ENCODE data around the gene GP9.

DNA sequence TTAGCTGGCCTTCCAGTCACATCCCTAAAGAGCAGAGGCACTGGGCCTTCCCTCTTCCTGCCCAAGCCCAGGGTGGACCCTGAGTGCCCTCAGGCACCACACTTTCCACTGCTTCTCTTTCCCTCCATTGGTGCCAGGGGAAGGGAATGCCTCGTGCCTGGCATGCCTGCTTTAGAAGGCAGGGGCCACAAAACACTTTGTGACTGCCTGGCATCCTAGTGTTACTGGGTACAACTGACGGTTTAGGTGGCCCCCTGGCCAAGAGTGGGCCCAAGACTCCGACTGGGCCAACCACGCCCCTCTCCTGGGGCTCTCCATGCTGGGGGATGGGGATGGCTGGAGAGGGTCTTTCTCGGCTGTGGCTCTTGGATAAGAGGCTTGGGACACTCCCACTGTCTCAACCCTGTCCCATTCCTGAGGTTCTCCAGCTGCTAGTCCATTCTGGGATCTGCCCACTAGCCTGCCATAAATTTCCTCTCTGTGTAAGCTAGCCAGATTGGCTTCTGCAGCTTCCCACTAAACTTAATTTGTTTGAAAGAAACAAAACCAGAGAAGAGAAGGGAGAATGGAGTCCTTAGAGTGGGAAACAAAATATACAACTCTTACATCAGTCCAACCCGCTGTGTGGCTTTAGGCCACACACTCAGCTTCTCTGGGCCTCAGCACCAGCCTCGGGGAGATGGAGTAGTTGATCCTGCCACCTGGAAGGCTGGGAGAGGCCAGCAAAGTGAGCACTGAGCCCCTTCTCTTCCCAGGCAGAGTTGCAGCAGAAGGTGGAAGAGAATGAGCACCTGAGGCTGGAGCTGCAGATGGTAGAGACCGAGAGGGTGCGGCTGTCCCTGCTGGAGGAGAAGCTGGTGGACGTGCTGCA is 24.1 kb upstream of the GP9 start:
- TF ChIP-seq, protein P1, sequence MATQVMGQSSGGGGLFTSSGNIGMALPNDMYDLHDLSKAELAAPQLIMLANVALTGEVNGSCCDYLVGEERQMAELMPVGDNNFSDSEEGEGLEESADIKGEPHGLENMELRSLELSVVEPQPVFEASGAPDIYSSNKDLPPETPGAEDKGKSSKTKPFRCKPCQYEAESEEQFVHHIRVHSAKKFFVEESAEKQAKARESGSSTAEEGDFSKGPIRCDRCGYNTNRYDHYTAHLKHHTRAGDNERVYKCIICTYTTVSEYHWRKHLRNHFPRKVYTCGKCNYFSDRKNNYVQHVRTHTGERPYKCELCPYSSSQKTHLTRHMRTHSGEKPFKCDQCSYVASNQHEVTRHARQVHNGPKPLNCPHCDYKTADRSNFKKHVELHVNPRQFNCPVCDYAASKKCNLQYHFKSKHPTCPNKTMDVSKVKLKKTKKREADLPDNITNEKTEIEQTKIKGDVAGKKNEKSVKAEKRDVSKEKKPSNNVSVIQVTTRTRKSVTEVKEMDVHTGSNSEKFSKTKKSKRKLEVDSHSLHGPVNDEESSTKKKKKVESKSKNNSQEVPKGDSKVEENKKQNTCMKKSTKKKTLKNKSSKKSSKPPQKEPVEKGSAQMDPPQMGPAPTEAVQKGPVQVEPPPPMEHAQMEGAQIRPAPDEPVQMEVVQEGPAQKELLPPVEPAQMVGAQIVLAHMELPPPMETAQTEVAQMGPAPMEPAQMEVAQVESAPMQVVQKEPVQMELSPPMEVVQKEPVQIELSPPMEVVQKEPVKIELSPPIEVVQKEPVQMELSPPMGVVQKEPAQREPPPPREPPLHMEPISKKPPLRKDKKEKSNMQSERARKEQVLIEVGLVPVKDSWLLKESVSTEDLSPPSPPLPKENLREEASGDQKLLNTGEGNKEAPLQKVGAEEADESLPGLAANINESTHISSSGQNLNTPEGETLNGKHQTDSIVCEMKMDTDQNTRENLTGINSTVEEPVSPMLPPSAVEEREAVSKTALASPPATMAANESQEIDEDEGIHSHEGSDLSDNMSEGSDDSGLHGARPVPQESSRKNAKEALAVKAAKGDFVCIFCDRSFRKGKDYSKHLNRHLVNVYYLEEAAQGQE (IDR thresholded peaks at IDR 0.05): no peak
- TF ChIP-seq, protein P2, sequence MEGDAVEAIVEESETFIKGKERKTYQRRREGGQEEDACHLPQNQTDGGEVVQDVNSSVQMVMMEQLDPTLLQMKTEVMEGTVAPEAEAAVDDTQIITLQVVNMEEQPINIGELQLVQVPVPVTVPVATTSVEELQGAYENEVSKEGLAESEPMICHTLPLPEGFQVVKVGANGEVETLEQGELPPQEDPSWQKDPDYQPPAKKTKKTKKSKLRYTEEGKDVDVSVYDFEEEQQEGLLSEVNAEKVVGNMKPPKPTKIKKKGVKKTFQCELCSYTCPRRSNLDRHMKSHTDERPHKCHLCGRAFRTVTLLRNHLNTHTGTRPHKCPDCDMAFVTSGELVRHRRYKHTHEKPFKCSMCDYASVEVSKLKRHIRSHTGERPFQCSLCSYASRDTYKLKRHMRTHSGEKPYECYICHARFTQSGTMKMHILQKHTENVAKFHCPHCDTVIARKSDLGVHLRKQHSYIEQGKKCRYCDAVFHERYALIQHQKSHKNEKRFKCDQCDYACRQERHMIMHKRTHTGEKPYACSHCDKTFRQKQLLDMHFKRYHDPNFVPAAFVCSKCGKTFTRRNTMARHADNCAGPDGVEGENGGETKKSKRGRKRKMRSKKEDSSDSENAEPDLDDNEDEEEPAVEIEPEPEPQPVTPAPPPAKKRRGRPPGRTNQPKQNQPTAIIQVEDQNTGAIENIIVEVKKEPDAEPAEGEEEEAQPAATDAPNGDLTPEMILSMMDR (IDR thresholded peaks at IDR 0.05; ENCODE audit: low read depth, low read length, missing input control): no peak
- TF ChIP-seq, protein P3, sequence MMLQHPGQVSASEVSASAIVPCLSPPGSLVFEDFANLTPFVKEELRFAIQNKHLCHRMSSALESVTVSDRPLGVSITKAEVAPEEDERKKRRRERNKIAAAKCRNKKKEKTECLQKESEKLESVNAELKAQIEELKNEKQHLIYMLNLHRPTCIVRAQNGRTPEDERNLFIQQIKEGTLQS (IDR thresholded peaks at IDR 0.05): no peak
- TF ChIP-seq YY1 (IDR thresholded peaks at IDR 0.05) (no peak), HNF4G (IDR thresholded peaks at IDR 0.05) (no peak)

All from liver (tissue), 3 donors.